ENCODE measurements around the gene ADAM20.
"Not testable (repeated sequence)": the region's sequence is repeated elsewhere in the genome, so short reads cannot be mapped to it uniquely, and the experiment has no call there.

The ADAM20 gene

GRCh38 chr14:70534904-70535303 is at the start of gene ADAM20:
Gene ADAM20 (minus strand): TSS chr14:70535004. CDS start chr14:70524757, 10,247 bp downstream.
- no peak for DNase-seq
- ATAC-seq: no peak

- DNase-seq (no peak), ATAC-seq (no peak)
Measured at GRCh38 chr14:70576891-70577290, 42.1 kb upstream of the ADAM20 start.

- ATAC-seq: no peak
- DNase-seq: no peak
Measured at GRCh38 chr14:70573050-70573449, 38.2 kb upstream of the ADAM20 start.

GRCh38 chr14:70571139-70571538 is 36.3 kb upstream of the ADAM20 start:
- ATAC-seq: no peak

GRCh38 chr14:70567791-70568190 is 33.0 kb upstream of the ADAM20 start:
- ATAC-seq (peak; percentile 61), DNase-seq (peak; percentile 7)

More at GRCh38 chr14:70571139-70571538, 36.3 kb upstream of the ADAM20 start:
- no peak for DNase-seq

GRCh38 chr14:70563869-70564268 is 29.1 kb upstream of the ADAM20 start:
- no peak for DNase-seq
- no peak for ATAC-seq

GRCh38 chr14:70563417-70563816 is 28.6 kb upstream of the ADAM20 start:
- DNase-seq: no peak
- ATAC-seq: no peak

GRCh38 chr14:70558356-70558755 is 23.6 kb upstream of the ADAM20 start:
- DNase-seq (no peak), ATAC-seq (no peak)

- no peak for DNase-seq
- no peak for ATAC-seq
Measured at GRCh38 chr14:70555890-70556289, 21.1 kb upstream of the ADAM20 start.

- no peak for DNase-seq
Measured at GRCh38 chr14:70538087-70538486, 3.3 kb upstream of the ADAM20 start.

GRCh38 chr14:70536830-70537229 is 2.0 kb upstream of the ADAM20 start:
- DNase-seq (no peak), ATAC-seq (no peak)

More at GRCh38 chr14:70538087-70538486, 3.3 kb upstream of the ADAM20 start:
- ATAC-seq: no peak

GRCh38 chr14:70530417-70530816 is 4.4 kb downstream of the ADAM20 start:
- ATAC-seq (no peak), DNase-seq (no peak)

- ATAC-seq (no peak), DNase-seq (no peak)
Measured at GRCh38 chr14:70527501-70528105, 7.2 kb downstream of the ADAM20 start.

GRCh38 chr14:70525691-70526090 is 9.1 kb downstream of the ADAM20 start:
- no peak for DNase-seq
- ATAC-seq: no peak

- DNase-seq: no peak
- ATAC-seq: peak; percentile 32
Measured at GRCh38 chr14:70515811-70516210, 19.0 kb downstream of the ADAM20 start.

GRCh38 chr14:70514168-70515069 is 20.4 kb downstream of the ADAM20 start:
- DNase-seq: no peak
- ATAC-seq: no peak

GRCh38 chr14:70498191-70498590 is 36.6 kb downstream of the ADAM20 start:
- no peak for ATAC-seq
- no peak for DNase-seq

- DNase-seq: no peak
- ATAC-seq: no peak
Measured at GRCh38 chr14:70489579-70490200, 45.1 kb downstream of the ADAM20 start.

GRCh38 chr14:70477356-70478105 is 57.3 kb downstream of the ADAM20 start:
- not testable (repeated sequence) for DNase-seq, ATAC-seq

GRCh38 chr14:70475459-70475858 is 59.3 kb downstream of the ADAM20 start:
- DNase-seq, ATAC-seq: not testable (repeated sequence)

GRCh38 chr14:70473825-70474224 is 61.0 kb downstream of the ADAM20 start:
- DNase-seq (no peak), ATAC-seq (no peak)
